Mammary epithelial cell (primary cell): ENCODE results near the gene THRB.

Experiments used
- EZH2 ChIP-seq: IDR thresholded peaks from 2 replicates; pipeline ENCODE4 v1.6.1; 2012; ENCODE audit warnings: low read length, inconsistent platforms, borderline replicate concordance
- TF ChIP-seq, protein P1 (sequence below), 2 donors: IDR thresholded peaks in 1 of 2; conservative IDR thresholded peaks in 1 of 2; 2 replicates each; pipeline ENCODE4 v1.5.1; 2011 to 2012; ENCODE audit warnings: inconsistent platforms in 2 of 2, low read length in 2 of 2, mild to moderate bottlenecking in 2 of 2, control low read depth in 1 of 2, low read depth in 1 of 2; ENCODE audit not compliant: insufficient read depth in 1 of 2; ENCODE audit errors: extremely low read depth in 1 of 2

DNA sequence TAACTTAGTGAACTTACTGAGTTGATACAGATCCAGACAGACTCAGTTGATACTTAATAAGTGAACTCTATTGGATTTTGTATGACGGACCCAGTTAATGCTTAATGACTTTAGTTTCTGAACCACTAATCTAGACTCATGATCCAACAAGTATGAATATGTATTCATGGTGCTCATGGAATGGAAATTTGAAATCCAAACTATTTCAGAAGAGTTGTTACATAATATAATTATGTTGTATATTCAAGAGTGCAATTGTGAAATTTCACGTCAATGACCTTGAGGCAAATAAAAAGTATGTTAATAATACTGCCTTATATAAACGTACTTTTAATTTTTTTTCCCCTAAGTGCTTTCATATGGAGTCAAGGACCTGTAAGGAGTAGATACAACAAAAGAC lies 78.8 kb downstream of the THRB start:
- TF ChIP-seq, protein P1, sequence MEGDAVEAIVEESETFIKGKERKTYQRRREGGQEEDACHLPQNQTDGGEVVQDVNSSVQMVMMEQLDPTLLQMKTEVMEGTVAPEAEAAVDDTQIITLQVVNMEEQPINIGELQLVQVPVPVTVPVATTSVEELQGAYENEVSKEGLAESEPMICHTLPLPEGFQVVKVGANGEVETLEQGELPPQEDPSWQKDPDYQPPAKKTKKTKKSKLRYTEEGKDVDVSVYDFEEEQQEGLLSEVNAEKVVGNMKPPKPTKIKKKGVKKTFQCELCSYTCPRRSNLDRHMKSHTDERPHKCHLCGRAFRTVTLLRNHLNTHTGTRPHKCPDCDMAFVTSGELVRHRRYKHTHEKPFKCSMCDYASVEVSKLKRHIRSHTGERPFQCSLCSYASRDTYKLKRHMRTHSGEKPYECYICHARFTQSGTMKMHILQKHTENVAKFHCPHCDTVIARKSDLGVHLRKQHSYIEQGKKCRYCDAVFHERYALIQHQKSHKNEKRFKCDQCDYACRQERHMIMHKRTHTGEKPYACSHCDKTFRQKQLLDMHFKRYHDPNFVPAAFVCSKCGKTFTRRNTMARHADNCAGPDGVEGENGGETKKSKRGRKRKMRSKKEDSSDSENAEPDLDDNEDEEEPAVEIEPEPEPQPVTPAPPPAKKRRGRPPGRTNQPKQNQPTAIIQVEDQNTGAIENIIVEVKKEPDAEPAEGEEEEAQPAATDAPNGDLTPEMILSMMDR (conservative IDR thresholded peaks at IDR 0.05 in 1 of 2, IDR thresholded peaks at IDR 0.05 in 1 of 2; ENCODE audit: extremely low read depth in 1 of 2, insufficient read depth in 1 of 2, low read depth in 1 of 2, low read length in 2 of 2), result no peak
- no peak for TF ChIP-seq EZH2
